Neuronal stem cell (in vitro differentiated cells): ENCODE measurements around the gene PSKH1.

Source experiments
- DNase-seq: peaks from one replicate; pipeline ENCODE4 v3.0.0-alpha.2; 2013; ENCODE audit warnings: low spot score
- H2AFZ ChIP-seq: one replicate; pipeline ENCODE4 v1.6.1; 2013; ENCODE audit warnings: mild to moderate bottlenecking, low read length, inconsistent platforms
- H2AK5ac ChIP-seq: 2 replicates; pipeline ENCODE4 v1.6.1; 2013; ENCODE audit warnings: low read depth, mild to moderate bottlenecking, inconsistent platforms, low read length, moderate library complexity, mixed read lengths
- H2BK120ac ChIP-seq: 2 replicates; pipeline ENCODE4 v1.6.1; 2013; ENCODE audit warnings: low read depth, mild to moderate bottlenecking, inconsistent platforms, low read length, moderate library complexity, mixed read lengths
- H2BK12ac ChIP-seq: one replicate; pipeline ENCODE4 v1.6.1; 2013; ENCODE audit warnings: low read length, inconsistent platforms
- H2BK15ac ChIP-seq: 2 replicates; pipeline ENCODE4 v1.6.1; 2013; ENCODE audit warnings: mild to moderate bottlenecking, low read length, inconsistent platforms, mixed read lengths
- H2BK5ac ChIP-seq: one replicate; pipeline ENCODE4 v1.6.1; 2013; ENCODE audit warnings: inconsistent platforms, mild to moderate bottlenecking, low read length, moderate library complexity
- H3K14ac ChIP-seq: one replicate; pipeline ENCODE4 v1.6.1; 2013; ENCODE audit warnings: low read length, inconsistent platforms
- H3K18ac ChIP-seq: 2 replicates; pipeline ENCODE4 v1.6.1; 2013; ENCODE audit warnings: low read length, inconsistent platforms
- H3K23ac ChIP-seq: 2 replicates; pipeline ENCODE4 v1.6.1; 2013; ENCODE audit warnings: low read depth, mild to moderate bottlenecking, mixed read lengths, low read length, inconsistent platforms; ENCODE audit not compliant: poor library complexity
- H3K27ac ChIP-seq: replicated peaks from 3 replicates; pipeline ENCODE4 v1.5.1; 2013; ENCODE audit warnings: low read length, inconsistent platforms
- H3K27me3 ChIP-seq, 3 experiments: 2 replicates each; pipeline ENCODE4 v1.6.1; 2013; ENCODE audit warnings: low read length in 3 of 3, mild to moderate bottlenecking in 2 of 3, inconsistent platforms in 1 of 3, low read depth in 1 of 3, mixed read lengths in 1 of 3, moderate library complexity in 1 of 3; ENCODE audit not compliant: control insufficient read depth in 3 of 3, insufficient read depth in 3 of 3
- H3K36me3 ChIP-seq, 2 donors: replicated peaks in 1 of 2; 2 replicates each; pipeline ENCODE4 v1.6.1; 2013; ENCODE audit warnings: low read length in 2 of 2; ENCODE audit not compliant: control insufficient read depth in 2 of 2, insufficient read depth in 2 of 2
- H3K4ac ChIP-seq: 2 replicates; pipeline ENCODE4 v1.6.1; 2013; ENCODE audit warnings: inconsistent platforms, mild to moderate bottlenecking, low read length, moderate library complexity
- H3K4me1 ChIP-seq, 2 donors: 1 replicate in 1 of 2; 2 replicates in 1 of 2; pipeline ENCODE4 v1.6.1; 2013; ENCODE audit warnings: low read length in 2 of 2, low read depth in 1 of 2; ENCODE audit not compliant: control insufficient read depth in 2 of 2, insufficient read depth in 1 of 2
- H3K4me2 ChIP-seq: one replicate; pipeline ENCODE4 v1.6.1; 2013; ENCODE audit warnings: mild to moderate bottlenecking, low read length, inconsistent platforms; ENCODE audit not compliant: insufficient read depth, poor library complexity, severe bottlenecking
- H3K4me3 ChIP-seq, 2 donors: 2 replicates each; pipeline ENCODE4 v1.5.1; 2013; ENCODE audit warnings: low read length in 2 of 2, mild to moderate bottlenecking in 2 of 2, inconsistent platforms in 1 of 2, moderate library complexity in 1 of 2
- H3K79me1 ChIP-seq: one replicate; pipeline ENCODE4 v1.6.1; 2013; ENCODE audit warnings: low read depth, mild to moderate bottlenecking, inconsistent platforms, low read length, moderate library complexity
- H3K9ac ChIP-seq: one replicate; pipeline ENCODE4 v1.6.1; 2013; ENCODE audit warnings: mild to moderate bottlenecking, low read depth, low read length, inconsistent platforms; ENCODE audit not compliant: poor library complexity
- H3K9me3 ChIP-seq, 2 donors: replicated peaks in 1 of 2; 2 replicates each; pipeline versions ENCODE3 to v1.6.1; 2013; ENCODE audit warnings: low read length in 2 of 2, mild to moderate bottlenecking in 2 of 2, inconsistent platforms in 1 of 2, low read depth in 1 of 2, mixed read lengths in 1 of 2, moderate library complexity in 1 of 2; ENCODE audit not compliant: control insufficient read depth in 2 of 2, insufficient read depth in 1 of 2
- H4K8ac ChIP-seq: one replicate; pipeline ENCODE4 v1.6.1; 2013; ENCODE audit warnings: low read depth, mild to moderate bottlenecking, inconsistent platforms, low read length, moderate library complexity
- H4K91ac ChIP-seq: one replicate; pipeline ENCODE4 v1.6.1; 2013; ENCODE audit warnings: low read length, low read depth, mild to moderate bottlenecking, inconsistent platforms; ENCODE audit not compliant: poor library complexity
- WGBS, 2 donors: extraction: QIAGEN DNeasy Blood & Tissue Kit; methylation state at CpG; one replicate each; pipeline ENCODE4 v1.1.7; 2013; ENCODE audit warnings: missing lambda C conversion rate in 2 of 2, mixed read lengths in 1 of 2; ENCODE audit not compliant: insufficient read length in 2 of 2, insufficient replicate concordance in 1 of 2; ENCODE audit errors: extremely low coverage in 2 of 2; 5-methylcytosine and 5-hydroxymethylcytosine counted together

Gene PSKH1

DNA sequence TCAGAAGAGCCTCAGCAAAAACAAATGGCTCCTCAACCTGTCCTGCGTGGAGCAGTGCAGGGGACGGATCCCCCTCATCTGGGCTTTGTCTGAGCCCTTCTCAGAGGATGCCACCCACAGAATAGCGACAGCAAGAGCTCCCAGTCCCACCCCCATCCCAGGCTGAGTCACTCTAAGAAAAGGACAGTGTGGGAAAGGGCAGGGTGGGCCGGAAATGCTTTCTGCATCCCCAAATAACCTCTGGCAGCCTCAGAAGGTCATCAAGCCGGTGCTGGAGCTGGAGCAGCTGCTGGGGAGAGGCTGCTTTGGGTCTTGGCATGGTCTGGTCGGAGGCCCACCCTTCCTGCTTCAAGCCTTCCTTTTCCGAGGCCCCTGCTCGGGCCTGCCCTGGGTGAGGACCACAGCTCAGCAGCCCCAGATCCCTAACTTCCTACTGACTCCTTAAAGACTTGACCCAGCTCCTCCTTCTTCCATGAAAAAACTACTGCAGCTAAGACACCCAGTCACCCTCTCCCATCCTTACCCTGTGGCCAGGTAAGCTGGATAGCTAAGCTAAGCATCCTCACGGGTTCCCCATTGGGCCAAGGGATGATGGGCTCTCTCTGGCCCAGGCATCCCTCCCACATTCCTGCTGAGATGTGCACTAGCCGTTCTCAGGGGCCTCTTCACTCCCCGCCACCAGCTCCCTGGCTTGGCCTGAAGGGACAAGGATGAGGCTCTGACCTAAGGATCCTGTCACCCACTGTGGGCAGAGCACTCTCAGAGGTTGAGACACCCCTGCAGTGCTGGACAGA, 66.7 kb downstream of the PSKH1 start:
- no peak overlapping the region for H3K4me2 ChIP-seq
- no peak overlapping the region for H4K8ac ChIP-seq
- H3K9me3 ChIP-seq, result no peaks in the 10 kb centered on the region
- peaks cover 0 to 2% (median 0%) of the 10 kb centered on the region in 3 experiments for H3K27me3 ChIP-seq
- no peak overlapping the region for H2AK5ac ChIP-seq
- no peak overlapping the region for H3K27ac ChIP-seq
- no peak overlapping the region for H3K23ac ChIP-seq
- WGBS, 2 donors, result no CpG with 5 or more reads among the region's 11 CpGs
- H3K9ac ChIP-seq, result no peak overlapping the region
- no peak overlapping the region for H3K14ac ChIP-seq
- H4K91ac ChIP-seq, result no peak overlapping the region
- DNase-seq, result no peak
- no peak overlapping the region for H2BK120ac ChIP-seq
- no peak overlapping the region for H3K18ac ChIP-seq
- H3K4me1 ChIP-seq, result peaks cover 0 to 4% of the 10 kb centered on the region in 2 donors
- peak overlapping the region; percentile 34 for H2AFZ ChIP-seq
- H3K36me3 ChIP-seq, result peaks cover 61 to 73% of the 10 kb centered on the region in 2 donors
- no peak overlapping the region for H2BK15ac ChIP-seq
- H2BK12ac ChIP-seq, result no peak overlapping the region
- no peak overlapping the region for H3K4ac ChIP-seq
- H2BK5ac ChIP-seq, result no peak overlapping the region
- H3K4me3 ChIP-seq, result no peak overlapping the region
- H3K79me1 ChIP-seq, result peaks cover 22% of the 10 kb centered on the region

DNA sequence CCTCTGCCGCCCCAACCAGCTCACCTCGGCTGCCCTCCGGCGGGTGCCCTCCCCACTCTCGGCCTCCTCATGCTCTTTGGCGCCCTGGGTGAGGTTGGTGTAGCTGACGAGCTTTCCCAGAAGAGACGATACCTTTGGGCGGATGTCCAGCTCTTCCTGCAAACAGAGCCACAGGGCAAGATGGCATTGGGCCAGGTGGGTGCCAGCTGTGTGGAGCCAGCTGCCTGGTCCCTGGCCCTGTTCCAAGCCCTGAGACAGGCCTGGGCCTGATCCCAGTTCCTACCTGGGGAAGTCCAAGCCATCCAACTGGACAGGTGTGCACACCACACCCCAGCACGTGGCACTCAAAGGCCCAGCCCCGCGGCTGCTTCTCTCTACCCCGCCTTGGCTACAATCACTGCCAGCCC, 68.5 kb downstream of the PSKH1 start:
- WGBS, 2 donors, result no CpG with 5 or more reads among the region's 13 CpGs
- no peak for DNase-seq
- peaks cover 0 to 2% (median 0%) of the 10 kb centered on the region in 3 experiments for H3K27me3 ChIP-seq
- H3K4ac ChIP-seq, result no peak overlapping the region
- no peak overlapping the region for H2AK5ac ChIP-seq
- H2BK120ac ChIP-seq, result no peak overlapping the region
- H2AFZ ChIP-seq, result no peak overlapping the region
- H3K14ac ChIP-seq, result no peak overlapping the region
- no peak overlapping the region for H4K91ac ChIP-seq
- no peak overlapping the region for H3K9ac ChIP-seq
- H3K4me1 ChIP-seq, result peaks cover 8 to 14% of the 10 kb centered on the region in 2 donors
- no peak overlapping the region for H3K18ac ChIP-seq
- H3K9me3 ChIP-seq, result no peaks in the 10 kb centered on the region
- H3K23ac ChIP-seq, result no peak overlapping the region
- H2BK15ac ChIP-seq, result no peak overlapping the region
- no peak overlapping the region for H2BK12ac ChIP-seq
- H3K4me2 ChIP-seq, result no peak overlapping the region
- H3K36me3 ChIP-seq, result peaks cover 56 to 64% of the 10 kb centered on the region in 2 donors
- no peak overlapping the region for H3K27ac ChIP-seq
- H3K79me1 ChIP-seq, result peaks cover 21% of the 10 kb centered on the region
- H4K8ac ChIP-seq, result no peak overlapping the region
- H2BK5ac ChIP-seq, result no peak overlapping the region
- H3K4me3 ChIP-seq, result no peak overlapping the region

DNA sequence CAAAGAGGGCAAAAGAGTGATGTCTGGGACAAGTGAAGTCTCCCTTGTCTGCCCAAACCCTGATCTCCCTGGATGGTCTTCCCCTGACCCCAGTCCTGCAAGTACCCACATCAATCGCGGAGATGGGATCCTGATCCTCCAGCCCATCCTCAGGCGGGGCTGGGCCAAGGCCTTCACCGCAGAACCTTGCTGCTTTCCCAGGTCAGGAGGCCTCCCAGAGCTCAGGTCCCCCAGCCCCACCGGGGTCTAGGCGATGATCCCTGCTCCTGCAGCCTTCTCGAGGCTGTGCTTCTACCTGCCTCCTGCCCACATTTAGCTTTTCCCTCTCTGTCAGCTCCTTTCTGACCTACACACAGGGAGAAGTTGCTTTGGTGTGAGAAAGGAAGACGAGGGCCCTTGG, 69.1 kb downstream of the PSKH1 start:
- no peak for DNase-seq
- Histone ChIP-seq H3K9ac (no peak overlapping the region), H3K4me1 (peaks cover 13 to 20% of the 10 kb centered on the region in 2 donors), H2BK120ac (no peak overlapping the region), H4K91ac (no peak overlapping the region), H3K18ac (no peak overlapping the region), H3K9me3 (no peaks in the 10 kb centered on the region), H2BK12ac (no peak overlapping the region), H3K36me3 (peaks cover 56 to 64% of the 10 kb centered on the region in 2 donors), H2BK5ac (no peak overlapping the region), H4K8ac (no peak overlapping the region), H3K79me1 (peaks cover 24% of the 10 kb centered on the region), H2AFZ (no peak overlapping the region), H3K4me3 (no peak overlapping the region), H3K4ac (no peak overlapping the region), H2AK5ac (no peak overlapping the region), H3K27ac (no peak overlapping the region), H2BK15ac (no peak overlapping the region), H3K4me2 (no peak overlapping the region), H3K14ac (no peak overlapping the region), H3K27me3 (peaks cover 0 to 2% (median 0%) of the 10 kb centered on the region in 3 experiments), H3K23ac (no peak overlapping the region)
- WGBS, 2 donors, result no CpG with 5 or more reads among the region's 8 CpGs

DNA sequence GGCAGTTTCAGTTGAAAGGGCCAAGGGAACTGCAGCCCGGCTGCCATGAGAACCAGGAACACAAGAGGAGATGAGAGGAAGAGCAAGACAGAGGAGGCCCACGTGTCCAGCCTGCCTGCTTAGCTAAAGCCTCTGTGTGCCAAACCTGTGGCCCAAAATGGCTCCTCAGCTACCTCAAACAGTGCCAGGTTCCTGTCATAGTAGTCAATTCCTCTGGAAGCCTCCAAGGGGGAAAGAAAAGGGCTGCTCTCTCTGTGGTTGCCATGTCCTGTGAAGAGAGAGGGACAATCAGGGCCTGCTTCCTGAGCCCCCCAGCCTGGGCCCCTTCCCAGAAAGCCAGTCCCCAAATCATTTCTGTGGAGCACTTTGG, 70.2 kb downstream of the PSKH1 start:
- no peak overlapping the region for H3K4me2 ChIP-seq
- H2BK120ac ChIP-seq, result no peak overlapping the region
- H2BK12ac ChIP-seq, result no peak overlapping the region
- no peak overlapping the region for H3K4ac ChIP-seq
- H2BK15ac ChIP-seq, result no peak overlapping the region
- peaks cover 0 to 2% (median 0%) of the 10 kb centered on the region in 3 experiments for H3K27me3 ChIP-seq
- peaks cover 49 to 54% of the 10 kb centered on the region in 2 donors for H3K36me3 ChIP-seq
- no peak overlapping the region for H3K27ac ChIP-seq
- no peak for DNase-seq
- no peak overlapping the region for H2BK5ac ChIP-seq
- no peak overlapping the region for H3K4me3 ChIP-seq
- no peak overlapping the region for H4K8ac ChIP-seq
- no peak overlapping the region for H3K18ac ChIP-seq
- H4K91ac ChIP-seq, result no peak overlapping the region
- H2AFZ ChIP-seq, result no peak overlapping the region
- no peak overlapping the region for H3K9ac ChIP-seq
- H2AK5ac ChIP-seq, result no peak overlapping the region
- H3K14ac ChIP-seq, result no peak overlapping the region
- H3K9me3 ChIP-seq, result no peaks in the 10 kb centered on the region
- H3K79me1 ChIP-seq, result peaks cover 22% of the 10 kb centered on the region
- WGBS, 2 donors, result no CpG with 5 or more reads among the region's 2 CpGs
- no peak overlapping the region for H3K23ac ChIP-seq
- peaks cover 20 to 23% of the 10 kb centered on the region in 2 donors for H3K4me1 ChIP-seq
